Sigmoid colon (tissue), 4 donors: ENCODE data around the gene TSPYL6.
A peak's percentile ranks its signal among the peaks of the same experiment; 100 is the strongest.

Experiments
- CTCF ChIP-seq, 4 experiments: fragments of 450-650 bp in 3 of 4; fragments of 200-600 bp in 1 of 4; IDR thresholded peaks; one replicate each; pipeline ENCODE4 v1.5.1; 2016 to 2019; ENCODE audit warnings: antibody characterized with exemption in 4 of 4, mild to moderate bottlenecking in 3 of 4, moderate library complexity in 2 of 4
- POLR2A ChIP-seq, 2 donors: fragments of 450-650 bp; IDR thresholded peaks; one replicate each; pipeline ENCODE4 v1.6.1; 2016; ENCODE audit warnings: antibody characterized with exemption in 2 of 2, mild to moderate bottlenecking in 2 of 2, moderate library complexity in 2 of 2
- POLR2AphosphoS5 ChIP-seq, 4 donors: sonication (generic); formaldehyde crosslinking; IDR thresholded peaks; one replicate each; pipeline ENCODE4 v1.6.1; 2017; ENCODE audit warnings: antibody characterized with exemption in 4 of 4

- TF ChIP-seq CTCF (IDR thresholded peaks at IDR 0.05) (no peak), POLR2A (IDR thresholded peaks at IDR 0.05) (no peak), POLR2AphosphoS5 (IDR thresholded peaks at IDR 0.05) (peak in 2 of 4 donors; percentile 9 to 48)
These were observed 43.6 kb downstream of the TSPYL6 start for GRCh38 chr2:54212456-54212855.
